Measurements from ENCODE around the gene PTX3. TPM values are rescaled to one million over a fixed set of nuclear protein-coding genes. Genes with fewer than 3 reads are reported as not detected.

PTX3 gene
- total RNA-seq, 1 donor from 2014 or later = 31.1 TPM

DNA sequence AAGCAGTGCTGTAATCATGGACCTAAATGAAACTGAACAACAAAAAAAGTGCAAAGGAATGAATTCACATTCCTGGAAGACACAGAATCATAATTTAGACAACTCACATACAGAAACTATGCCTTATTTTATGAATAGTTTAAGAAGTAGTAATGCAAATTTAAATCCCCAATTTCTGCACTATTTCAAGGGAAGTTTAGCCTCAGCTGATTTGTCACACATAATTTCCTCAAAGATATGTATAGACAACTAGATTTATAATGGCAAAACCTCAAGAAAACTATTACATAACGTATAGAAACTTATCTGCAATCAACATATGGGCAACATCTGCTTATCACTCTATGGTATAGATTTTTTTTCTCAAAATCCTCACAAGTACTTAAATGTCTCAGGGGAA lies 7.8 kb upstream of the PTX3 start:
- DNase-seq (ENCODE audit: low read depth) = no peak
- Histone ChIP-seq H3K27me3 (ENCODE audit: control insufficient read depth, insufficient read depth, low read length) (no peaks in the 10 kb centered on the region), H3K4me3 (ENCODE audit: low read depth, low read length) (no peak overlapping the region), H3K36me3 (ENCODE audit: control insufficient read depth, insufficient read depth, low read length) (no peaks in the 10 kb centered on the region)
- TF ChIP-seq, protein P1, sequence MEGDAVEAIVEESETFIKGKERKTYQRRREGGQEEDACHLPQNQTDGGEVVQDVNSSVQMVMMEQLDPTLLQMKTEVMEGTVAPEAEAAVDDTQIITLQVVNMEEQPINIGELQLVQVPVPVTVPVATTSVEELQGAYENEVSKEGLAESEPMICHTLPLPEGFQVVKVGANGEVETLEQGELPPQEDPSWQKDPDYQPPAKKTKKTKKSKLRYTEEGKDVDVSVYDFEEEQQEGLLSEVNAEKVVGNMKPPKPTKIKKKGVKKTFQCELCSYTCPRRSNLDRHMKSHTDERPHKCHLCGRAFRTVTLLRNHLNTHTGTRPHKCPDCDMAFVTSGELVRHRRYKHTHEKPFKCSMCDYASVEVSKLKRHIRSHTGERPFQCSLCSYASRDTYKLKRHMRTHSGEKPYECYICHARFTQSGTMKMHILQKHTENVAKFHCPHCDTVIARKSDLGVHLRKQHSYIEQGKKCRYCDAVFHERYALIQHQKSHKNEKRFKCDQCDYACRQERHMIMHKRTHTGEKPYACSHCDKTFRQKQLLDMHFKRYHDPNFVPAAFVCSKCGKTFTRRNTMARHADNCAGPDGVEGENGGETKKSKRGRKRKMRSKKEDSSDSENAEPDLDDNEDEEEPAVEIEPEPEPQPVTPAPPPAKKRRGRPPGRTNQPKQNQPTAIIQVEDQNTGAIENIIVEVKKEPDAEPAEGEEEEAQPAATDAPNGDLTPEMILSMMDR (IDR thresholded peaks at IDR 0.05; ENCODE audit: insufficient read depth, low read length, poor library complexity, severe bottlenecking) = no peak

DNA sequence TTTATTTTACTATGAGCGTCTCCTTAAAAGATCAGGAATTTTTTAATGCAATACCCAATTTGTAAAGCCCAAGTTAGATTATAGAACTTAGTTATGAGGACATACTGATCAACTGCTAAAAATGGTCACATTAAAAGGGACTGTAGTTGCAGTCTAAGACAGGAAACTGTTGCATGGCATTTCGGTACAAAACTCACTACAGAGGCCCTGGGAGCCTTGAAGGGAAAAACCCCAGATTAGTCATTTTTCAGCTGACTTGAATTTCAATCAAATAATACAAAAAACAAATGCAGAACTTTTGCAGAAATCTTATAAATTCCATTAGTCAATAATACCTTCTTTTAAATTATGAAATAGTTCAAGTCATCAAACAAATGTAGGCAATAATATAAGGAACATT lies 6.9 kb upstream of the PTX3 start:
- Histone ChIP-seq H3K4me3 (ENCODE audit: low read depth, low read length) (no peak overlapping the region), H3K36me3 (ENCODE audit: control insufficient read depth, insufficient read depth, low read length) (no peaks in the 10 kb centered on the region), H3K27me3 (ENCODE audit: control insufficient read depth, insufficient read depth, low read length) (no peaks in the 10 kb centered on the region)
- TF ChIP-seq, protein P1 (IDR thresholded peaks at IDR 0.05; ENCODE audit: insufficient read depth, low read length, poor library complexity, severe bottlenecking) = no peak
- no peak for DNase-seq (ENCODE audit: low read depth)

DNA sequence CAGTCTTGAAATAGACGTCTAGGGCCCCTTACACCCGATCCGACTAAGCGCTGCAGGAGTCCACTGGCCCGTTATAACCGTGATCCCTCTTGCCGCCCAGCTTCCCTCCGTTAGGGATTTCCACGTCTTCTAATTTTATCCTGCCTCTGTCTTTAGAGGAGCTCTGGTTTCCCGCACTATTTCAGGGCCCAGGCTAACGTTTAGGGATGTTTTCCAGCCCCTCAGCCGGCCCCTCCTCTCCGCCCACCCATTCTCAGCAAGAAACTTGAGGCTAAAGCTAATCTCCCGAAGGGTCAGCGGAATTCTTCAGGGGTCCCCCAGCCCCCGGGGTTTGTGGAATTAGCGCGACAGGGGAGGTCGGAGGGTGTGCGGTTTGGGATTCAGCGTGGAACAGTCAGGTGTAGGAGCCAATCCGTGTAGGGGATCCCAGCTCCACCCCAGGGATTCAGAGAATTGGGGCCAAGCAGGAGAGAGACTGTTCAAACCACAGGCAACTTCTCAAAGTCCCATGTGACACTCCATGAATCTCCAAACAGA lies 1.6 kb downstream of the PTX3 start:
- TF ChIP-seq, protein P1 (IDR thresholded peaks at IDR 0.05; ENCODE audit: insufficient read depth, low read length, poor library complexity, severe bottlenecking) = no peak
- H3K4me3 ChIP-seq (ENCODE audit: low read depth, low read length) = peak overlapping the region; percentile 57
- no peaks in the 10 kb centered on the region for H3K27me3 ChIP-seq (ENCODE audit: control insufficient read depth, insufficient read depth, low read length)
- H3K36me3 ChIP-seq (ENCODE audit: control insufficient read depth, insufficient read depth, low read length) = no peaks in the 10 kb centered on the region
- DNase-seq (ENCODE audit: low read depth) = no peak

DNA sequence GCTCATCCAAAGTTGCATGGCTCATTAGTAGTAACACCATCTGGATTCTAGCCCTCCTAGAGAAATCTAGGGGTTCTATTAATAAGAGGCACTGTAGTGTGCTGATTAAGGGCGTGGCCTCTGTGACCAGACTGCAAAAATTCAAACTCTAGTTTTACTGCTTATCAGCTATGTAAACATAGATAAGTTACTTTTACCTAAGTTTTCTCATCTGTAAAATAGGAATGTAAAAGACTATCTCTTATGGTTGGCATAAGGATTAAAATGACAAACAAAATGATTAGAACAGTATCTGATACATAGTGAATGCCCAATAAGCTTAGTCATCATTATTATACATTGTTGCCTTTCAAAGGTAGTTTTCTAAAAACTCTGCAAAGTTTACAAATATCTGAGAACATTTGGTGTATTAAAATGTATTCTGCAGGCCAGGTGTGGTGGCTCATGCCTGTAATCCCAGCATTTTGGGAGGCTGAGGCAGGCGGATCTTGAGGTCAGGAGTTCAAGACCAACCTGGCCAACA lies 4.5 kb downstream of the PTX3 start:
- no peak for DNase-seq (ENCODE audit: low read depth)
- TF ChIP-seq, protein P1 (IDR thresholded peaks at IDR 0.05; ENCODE audit: insufficient read depth, low read length, poor library complexity, severe bottlenecking) = no peak
- Histone ChIP-seq H3K27me3 (ENCODE audit: control insufficient read depth, insufficient read depth, low read length) (no peaks in the 10 kb centered on the region), H3K4me3 (ENCODE audit: low read depth, low read length) (no peak overlapping the region), H3K36me3 (ENCODE audit: control insufficient read depth, insufficient read depth, low read length) (no peaks in the 10 kb centered on the region)

DNA sequence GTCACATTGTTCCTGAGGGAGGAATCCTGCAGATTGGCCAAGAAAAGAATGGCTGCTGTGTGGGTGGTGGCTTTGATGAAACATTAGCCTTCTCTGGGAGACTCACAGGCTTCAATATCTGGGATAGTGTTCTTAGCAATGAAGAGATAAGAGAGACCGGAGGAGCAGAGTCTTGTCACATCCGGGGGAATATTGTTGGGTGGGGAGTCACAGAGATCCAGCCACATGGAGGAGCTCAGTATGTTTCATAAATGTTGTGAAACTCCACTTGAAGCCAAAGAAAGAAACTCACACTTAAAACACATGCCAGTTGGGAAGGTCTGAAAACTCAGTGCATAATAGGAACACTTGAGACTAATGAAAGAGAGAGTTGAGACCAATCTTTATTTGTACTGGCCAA lies 6.1 kb downstream of the PTX3 start:
- H3K4me3 ChIP-seq (ENCODE audit: low read depth, low read length) = no peak overlapping the region

More for the DNA sequence above, 6.1 kb downstream of the PTX3 start:
- TF ChIP-seq, protein P1 (IDR thresholded peaks at IDR 0.05; ENCODE audit: insufficient read depth, low read length, poor library complexity, severe bottlenecking) = no peak
- H3K36me3 ChIP-seq (ENCODE audit: control insufficient read depth, insufficient read depth, low read length) = no peaks in the 10 kb centered on the region
- no peaks in the 10 kb centered on the region for H3K27me3 ChIP-seq (ENCODE audit: control insufficient read depth, insufficient read depth, low read length)
- no peak for DNase-seq (ENCODE audit: low read depth)
